NCI-H1930 (cell line): Measurements from ENCODE around the gene RGL1.

Experiments
- DNase-seq, 2 experiments: peaks; one replicate each; lab custom pipeline; 2025; lab: John Stamatoyannopoulos, UW

RGL1 gene

DNA sequence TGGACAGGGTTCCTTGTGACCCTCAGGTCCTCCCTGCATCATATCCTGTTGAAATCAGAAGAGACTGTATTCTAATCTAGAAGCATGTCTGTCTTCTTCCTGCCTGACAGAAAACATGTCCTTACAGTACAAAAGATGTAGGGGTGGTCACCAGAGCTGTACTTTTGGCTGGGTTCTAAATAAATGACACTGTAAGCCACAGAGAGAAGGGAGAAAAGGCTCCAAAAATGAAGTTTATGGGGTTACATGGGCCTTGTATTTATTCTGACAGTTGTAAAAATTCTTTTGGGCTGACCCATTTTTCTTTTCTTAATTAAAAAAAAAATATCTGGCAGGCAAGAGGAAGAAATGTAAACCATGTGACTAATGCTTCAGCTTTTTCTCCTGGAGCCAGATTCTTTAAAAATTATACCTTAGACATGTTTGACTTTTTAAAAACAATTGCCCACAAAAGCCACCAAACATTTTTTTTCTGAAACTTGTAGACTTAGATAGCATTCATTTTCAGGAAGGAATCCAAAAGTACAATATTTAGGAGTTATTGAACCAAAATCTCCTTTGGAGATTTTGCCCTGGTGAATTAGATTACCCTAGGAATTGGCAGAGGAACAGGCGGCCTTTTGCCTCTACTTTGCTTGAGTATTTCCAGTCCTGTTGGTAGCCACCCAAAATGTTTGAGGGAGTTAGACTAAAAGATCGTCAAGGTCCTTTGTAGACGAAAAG lies 17.1 kb downstream of the RGL1 start:
- DNase-seq = no peak

DNA sequence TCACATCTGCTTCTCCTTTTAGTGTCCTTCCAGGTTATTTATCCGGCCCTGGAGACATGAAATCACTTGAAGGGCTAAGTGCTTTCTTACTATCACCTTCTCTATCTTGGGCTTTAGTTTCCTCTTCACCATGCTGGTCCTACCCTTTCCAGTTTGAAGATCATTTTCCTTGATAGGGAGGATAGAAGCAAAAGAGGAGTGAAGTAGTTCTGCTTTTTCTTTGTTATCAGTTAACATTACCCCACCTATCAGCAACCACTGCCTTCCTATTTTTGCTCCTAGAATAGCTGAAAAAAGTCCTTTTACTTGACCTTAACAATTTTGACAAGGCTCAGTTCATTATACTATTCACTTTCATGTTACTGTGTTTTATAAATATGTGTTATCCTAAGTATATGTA lies 19.4 kb downstream of the RGL1 start:
- no peak for DNase-seq

DNA sequence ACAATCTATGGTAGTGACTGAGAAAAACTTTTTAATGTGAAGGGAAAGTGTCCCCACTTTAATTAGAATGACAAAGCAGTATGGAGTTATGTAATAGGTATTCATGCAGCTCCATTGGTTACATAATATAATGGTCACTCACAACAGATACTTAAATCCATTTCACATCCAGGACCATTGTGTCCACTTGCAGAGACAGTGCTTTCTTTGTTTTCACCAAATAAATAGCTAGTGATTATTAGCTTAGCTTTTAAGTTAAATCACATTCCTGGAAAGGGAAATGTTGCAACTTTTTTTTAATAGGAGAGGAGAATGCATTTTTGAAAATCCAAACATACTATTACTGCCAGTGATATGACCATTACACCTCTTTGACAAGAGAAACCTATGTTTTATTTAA lies 22.9 kb downstream of the RGL1 start:
- DNase-seq = no peak

DNA sequence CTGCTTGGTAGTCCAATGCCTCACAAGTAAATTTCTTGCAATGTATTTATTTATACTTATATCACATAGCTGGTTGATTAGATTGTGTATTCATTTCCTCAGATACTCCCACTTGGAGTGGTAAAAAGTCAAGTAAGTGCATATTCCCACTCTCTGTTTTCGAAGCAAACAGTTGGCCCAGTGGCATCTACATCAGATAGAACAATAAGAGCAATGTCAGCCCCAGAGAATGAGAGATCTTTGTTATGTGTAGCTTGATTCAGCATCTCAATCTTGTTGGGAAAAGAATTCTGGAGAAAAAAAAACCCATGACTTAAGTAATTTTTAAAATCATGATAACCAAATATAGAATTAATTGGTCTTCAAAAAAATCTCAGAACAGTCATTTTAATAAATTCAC lies 25.5 kb downstream of the RGL1 start:
- DNase-seq = no peak

DNA sequence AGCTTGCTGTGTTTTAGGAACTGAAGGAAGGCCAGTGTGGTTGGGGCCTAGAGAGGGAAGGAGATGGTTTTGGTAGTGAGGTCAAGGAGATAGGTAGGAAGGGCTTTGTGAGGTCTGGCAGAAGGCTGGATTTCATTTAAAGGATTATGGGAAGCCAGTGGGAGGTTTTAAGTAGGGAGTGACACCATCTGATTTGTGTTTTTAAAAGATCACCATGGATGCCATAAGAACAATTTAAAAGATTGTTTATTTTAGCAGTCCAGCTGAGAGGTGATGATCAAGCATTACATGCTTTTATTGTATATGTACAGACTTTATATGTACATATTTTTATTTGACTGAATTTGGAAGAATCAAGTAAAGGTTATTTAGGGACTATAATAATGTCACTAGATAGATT lies 26.4 kb downstream of the RGL1 start:
- DNase-seq = no peak

DNA sequence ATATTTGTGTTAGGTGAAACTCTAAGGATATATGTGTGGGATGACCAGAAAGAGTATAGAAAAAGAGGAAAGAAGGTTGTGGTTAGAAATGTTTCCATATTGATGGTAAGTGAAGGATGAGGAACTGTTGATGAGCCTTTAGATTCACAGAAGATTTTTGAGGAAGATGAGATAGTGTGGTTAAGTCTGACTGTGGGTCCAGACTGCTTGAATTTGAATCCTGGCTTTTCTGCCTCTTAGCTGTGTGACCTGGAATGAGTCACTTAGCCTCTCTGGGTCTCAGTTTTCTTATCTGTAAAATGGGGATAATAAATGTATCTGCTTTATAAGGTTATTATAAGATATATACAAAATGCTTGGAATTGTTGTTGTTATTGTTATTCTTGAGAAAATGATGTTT lies 27.5 kb downstream of the RGL1 start:
- no peak for DNase-seq

DNA sequence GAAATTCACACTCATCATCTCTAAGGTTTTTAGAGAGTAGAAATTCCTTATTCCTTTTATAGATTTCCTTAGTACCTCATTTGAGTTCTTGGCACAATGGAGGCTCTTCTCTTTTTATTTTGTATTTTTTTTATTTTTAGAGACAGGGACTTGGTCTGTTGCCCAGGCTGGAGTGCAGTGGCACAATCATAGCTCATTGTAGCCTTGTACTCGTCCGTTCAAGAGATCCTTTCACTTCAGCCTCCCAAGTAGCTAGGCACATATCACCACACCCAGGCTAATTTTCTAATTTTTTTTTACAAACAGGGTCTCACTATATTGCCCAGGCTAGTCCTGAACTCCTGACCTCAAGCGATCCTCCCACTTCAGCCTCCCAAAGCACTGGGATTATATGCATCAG lies 29.6 kb downstream of the RGL1 start:
- DNase-seq = no peak

DNA sequence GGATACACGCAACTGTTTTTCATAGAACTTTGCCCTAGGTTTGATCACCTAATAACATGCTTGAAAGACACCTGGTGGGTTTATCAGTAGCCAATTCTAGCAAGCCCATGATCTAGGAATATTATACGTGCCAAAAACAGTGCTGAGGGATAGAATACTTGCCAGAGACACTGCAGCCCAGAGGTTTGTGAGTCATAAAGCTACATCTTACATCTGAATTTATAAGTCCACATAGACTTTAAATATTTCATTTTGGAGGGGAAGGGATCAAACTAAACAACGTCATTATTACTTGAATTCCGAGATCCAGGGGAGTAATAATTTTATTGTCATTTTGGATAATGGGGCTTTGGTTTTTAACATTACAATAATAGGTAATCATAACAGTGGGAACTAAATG lies 31.7 kb downstream of the RGL1 start:
- DNase-seq = no peak

DNA sequence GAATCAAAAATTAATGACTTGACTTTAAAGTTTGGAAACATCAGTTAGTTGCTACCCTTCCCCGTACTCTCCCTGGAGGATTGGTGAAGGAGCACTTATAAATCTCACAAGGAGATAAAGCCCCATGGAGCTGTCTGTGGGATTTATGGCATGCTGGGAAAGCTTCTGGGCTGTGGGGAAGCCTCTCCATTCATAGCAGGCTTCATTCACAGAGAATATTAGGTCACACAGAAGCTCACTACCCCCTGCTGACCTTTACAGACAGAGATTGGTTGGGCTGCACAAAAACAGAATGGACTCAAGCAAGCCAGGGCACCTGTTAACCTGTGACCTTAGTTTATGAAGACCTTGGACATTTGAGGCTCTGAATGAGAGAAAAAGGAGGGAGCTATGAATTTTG lies 32.1 kb downstream of the RGL1 start:
- DNase-seq = no peak

DNA sequence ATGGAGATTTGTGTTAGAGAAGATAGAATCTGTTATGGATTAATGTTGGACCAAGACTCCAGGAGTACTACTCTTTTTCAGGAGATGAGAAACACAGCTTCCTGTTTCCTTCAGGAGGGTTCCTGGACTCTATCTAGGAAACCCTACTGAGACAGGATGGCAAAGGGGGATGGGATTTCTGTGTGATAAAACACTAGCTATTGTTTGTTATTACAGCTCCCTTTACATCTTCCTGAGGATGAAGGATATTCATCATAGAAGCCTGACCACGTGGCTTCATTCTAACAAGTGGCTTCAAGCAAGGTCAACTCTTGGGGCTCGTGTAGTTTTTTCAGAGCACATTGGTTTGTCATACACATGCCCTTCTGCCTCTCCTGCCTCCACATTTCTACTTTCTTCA lies 33.3 kb downstream of the RGL1 start:
- no peak for DNase-seq

DNA sequence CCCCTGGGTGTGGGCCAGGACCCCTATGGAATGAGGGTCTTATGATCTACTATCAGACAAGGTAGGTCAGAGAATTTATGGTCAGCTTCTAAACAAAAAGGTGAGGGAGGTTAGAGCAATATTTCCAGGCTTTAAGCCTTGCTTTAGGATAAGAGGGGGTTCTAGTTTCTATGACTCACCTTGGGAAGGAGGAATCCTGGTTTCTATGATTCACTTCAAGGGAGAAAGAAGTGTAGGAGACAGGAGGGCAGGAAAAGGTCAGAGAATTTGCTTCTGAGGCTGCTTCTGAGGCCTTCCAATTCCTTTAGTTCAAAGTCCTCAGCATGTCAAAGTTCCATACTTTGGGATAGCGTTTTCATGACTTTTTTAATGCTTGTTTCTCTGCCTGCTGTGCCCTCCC lies 35.2 kb downstream of the RGL1 start:
- DNase-seq = no peak

DNA sequence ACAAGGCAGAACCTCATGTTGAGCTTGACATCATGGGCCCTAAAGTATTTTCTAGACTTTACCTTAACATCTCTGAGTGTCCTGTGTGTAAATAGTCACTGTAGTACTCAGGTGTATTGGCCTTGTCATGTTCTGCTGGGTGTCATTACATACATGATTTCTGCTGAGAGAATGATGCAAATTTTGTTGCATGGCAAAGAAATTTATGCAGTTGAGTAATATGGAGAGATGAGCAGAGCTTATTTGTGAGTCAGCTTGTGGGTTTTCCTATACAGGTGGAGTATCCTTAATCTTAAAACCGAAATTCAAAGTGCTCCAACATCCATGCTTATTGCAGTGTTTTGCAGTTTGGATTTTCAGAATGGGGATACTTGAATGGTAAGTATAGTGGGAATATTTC lies 36.6 kb downstream of the RGL1 start:
- no peak for DNase-seq

DNA sequence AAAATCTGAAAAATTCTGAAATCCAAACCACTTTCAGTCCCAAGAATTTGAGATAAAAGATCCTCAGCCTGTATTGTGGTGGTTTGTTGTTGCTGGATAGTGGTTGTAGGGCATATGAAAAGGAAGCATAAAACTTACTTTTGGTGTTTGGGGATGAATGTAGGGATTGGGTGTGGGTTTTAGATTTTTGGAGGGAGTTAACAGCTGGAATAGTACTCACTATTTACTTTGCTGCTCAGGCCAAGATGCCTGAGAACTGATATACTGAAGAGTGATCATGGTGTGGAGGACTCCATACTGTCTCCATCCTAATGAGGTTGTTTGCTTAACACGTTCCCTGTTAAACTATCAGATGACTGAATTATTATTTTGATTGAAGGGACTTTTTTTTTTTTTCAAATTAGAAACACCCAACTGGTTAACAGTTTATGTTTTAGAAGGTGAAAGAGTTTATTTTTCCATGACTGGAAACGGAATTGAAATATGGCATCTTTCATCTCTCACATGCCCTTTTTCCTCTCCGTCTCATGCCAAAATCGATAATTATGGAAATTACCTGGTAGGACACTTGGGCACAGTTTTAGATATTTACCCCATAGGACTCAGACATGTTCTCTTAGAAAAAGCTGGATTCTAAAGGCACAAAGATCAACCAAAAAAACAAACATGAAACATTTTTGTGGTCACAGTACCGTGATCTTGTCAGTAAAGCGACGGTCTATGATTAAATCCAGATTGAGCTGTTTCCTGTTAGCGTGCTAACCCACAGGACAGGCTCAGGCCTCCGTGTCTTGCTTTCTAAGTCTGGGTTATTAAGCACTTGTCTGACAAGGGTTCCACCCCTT lies 37.3 kb downstream of the RGL1 start:
- DNase-seq = no peak

DNA sequence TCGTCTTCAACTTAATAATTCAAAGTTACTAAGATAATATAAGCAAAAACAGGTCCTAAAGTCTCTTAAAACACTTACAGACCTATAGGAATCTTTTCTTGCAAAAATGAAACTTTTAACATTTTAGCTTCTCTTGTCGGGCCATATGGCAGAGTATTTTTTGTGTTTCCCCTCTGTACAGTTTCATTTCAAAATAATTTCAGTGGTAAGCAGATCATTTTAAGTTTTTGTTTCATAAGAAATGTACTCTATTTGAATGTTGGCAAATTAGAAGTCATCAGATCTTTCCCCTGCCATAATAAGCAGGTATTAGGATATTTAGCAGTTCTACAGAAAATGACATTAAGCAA lies 37.9 kb downstream of the RGL1 start:
- no peak for DNase-seq

DNA sequence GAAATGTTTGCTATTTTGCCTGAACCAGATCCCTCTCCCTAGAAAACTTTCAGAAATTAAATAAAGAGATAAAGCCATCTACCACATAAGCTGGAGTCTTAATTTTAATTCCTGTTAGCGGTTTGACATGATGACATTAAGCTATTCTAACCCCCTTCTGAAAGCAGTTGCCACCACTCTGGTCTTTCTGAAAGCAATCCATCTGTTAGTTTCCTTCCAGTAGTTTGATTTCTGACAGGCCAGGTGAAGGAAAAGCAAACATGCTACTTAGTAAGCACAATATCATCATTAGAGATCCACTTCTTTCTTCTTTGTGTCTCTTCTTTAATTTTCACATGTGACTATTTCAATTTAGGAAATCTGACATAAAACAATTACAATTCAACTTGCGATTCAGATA lies 39.9 kb downstream of the RGL1 start:
- DNase-seq = no peak

DNA sequence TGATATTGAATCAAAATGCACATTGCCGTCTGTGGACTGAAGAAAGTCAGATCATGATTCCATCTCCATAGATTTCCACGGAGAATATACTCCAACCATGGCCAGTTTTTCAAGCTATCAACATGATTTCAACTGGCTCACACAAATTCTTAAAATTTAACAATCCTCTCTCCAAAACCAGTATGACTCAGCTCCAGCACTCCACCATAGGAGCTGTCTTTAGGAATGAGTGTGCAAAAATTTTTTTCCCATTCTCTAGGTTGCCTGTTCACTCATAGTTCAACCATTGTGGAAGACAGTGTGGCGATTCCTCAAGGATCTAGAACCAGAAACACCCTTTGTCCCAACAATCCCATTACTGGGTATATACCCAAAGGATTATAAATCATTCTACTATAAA lies 40.8 kb downstream of the RGL1 start:
- DNase-seq = no peak

DNA sequence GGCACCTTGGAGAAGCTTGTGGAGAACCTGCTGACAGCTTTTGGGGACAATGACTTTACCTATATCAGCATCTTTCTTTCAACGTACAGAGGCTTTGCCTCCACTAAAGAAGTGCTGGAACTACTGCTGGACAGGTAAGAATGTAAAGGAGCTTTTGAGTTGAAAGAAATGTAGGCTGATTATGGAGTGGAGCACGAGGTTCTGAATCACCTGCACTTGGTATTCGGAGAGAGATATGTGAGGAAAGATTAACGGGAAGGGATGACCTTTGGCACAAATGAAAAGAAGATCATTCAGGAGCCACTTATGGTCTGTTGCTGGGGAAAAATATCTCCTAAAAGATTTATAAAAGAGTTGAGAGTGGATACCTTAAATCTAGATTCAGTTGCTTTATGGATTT lies 42.7 kb downstream of the RGL1 start:
- DNase-seq = no peak

DNA sequence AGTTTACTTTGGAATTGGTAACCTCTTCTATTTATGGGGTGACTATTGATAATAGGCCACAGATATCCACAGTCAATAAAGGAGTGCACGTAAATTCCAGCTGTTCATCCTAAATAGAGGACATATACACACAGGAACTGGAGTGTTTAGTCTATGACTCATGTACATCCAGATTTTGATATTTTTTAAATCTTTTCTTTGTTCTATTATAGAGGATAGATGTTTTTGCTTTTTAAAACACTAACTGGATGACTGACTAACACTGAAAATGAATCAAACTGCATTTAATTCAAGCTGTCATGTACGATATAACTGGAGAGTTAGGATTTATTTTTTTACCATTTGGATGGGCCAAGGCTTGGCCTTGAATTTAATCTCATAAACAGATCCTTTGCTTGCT lies 45.9 kb downstream of the RGL1 start:
- DNase-seq = no peak

DNA sequence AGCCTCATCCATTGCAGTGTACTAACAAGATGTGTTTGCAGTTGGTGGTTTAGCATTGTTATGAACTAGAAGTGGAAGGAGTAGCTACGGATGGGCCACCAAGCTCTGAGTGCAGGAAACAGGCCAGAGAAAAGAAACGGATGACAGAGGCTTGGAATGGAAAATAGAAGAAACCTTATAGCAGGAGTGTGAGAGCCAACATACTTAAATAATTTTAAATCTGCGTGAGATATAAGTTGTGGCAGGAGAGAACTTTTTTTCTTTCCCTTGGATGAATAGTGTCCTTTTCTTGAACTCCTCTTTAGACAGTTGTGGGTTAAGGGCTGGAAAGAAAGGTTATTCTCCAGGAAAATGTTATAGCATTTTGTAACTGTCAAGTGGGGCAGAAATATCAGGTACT lies 54.2 kb downstream of the RGL1 start:
- no peak for DNase-seq

DNA sequence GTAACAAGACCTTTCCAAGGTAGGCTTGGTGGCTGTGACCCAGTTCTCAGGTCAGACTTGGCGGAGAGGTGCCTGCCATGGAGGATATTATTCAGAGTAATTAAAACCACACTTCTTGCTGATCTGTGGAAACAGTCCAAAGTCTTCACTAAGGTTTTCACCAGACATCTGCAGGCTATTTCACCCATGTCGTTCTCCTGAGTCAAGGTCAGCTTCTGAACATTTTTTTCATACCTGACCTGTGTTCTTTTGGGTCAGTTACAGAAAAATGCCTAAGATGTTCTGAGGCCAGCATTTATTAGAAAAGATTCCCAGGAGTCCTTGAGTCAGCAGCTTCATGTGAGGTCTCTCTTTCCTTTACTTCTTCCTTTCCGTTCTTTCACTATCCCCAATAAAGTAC lies 54.9 kb downstream of the RGL1 start:
- no peak for DNase-seq

DNA sequence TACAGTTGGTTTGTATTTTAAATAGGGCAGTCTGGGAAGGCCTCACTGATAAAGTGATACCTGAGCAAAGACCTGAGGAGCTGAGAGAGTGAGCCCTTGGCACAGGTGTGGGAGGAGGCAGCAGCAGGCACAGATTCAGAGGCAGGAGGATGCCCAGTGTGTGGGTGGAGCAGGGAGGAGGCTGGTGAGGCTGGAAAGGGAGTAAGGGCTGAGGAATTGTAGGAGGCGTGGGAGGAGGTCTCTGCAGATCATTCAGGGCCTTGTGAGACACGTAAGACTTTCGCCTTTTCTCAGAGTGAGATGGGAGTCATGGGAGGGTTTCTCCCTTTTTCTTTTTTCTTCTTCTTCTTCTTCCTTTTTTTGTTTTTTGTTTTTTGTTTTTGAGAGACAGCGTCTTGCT lies 58.0 kb downstream of the RGL1 start:
- no peak for DNase-seq

DNA sequence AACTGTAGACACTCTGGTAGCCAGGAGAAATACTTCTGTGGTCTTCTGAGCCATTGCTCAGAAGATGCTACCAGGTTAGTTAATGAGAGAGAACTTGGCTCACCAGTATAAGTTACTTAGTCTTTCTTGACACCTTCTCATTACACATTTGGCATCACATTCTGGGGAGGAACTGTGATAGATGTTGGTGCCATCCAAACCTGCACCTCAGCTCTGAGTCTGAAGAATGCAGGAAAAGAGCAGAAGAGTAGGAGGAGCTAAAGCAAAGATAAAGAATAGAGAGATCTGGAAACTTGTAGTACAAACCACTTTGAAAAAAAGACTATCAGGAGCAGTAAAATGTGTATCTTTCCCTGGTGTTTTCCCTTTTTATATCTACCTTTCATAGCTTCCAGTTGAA lies 58.9 kb downstream of the RGL1 start:
- DNase-seq = no peak

DNA sequence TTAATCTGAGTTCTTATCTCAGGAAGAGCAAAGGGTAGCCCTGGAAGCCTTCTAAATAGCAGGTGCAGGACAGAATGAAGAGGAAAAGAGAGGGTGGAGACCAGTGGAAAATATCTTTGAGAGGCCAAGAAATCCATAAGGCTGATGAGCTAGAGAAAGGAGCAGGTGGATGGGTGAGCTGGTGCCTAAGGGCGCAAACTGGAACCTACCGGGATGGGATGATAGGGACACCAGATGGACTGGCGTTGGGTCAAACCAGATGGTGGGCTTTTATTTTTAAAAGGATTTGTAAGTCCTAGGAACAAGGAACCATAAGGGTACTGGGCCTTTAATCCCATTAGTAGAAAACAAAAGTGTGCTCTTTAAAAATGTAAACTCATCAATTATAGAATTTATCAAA lies 59.7 kb downstream of the RGL1 start:
- no peak for DNase-seq

DNA sequence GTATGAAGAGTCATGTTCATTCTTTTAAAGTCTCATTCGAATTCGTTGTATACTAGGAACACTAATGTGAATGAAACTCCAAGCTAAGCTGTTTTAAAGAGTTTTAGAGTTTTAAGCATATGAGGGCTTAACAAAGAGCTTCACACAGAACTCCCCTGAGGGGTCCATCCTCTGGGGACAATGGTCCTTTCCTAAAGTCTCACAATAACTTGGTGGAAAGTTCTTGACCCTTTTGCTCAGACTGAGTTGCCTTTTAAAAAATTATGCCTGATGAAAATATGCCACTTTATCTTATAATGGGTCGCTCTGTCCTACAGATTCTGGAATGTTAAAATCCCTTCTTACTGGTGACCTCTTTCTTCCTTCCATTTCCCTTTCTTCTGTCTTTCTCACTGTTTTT lies 64.3 kb downstream of the RGL1 start:
- DNase-seq = no peak
